Thoracic aorta (tissue), 2 donors: ENCODE data around the gene CSTA. TPM values are rescaled to one million over a fixed set of nuclear protein-coding genes. Genes with fewer than 3 reads are reported as not detected.
"Not testable (repeated sequence)": the region's sequence is repeated elsewhere in the genome, so short reads cannot be mapped to it uniquely, and the experiment has no call there.

Experiments
- ATAC-seq: fragments of 150-250 bp; one replicate; pipeline ENCODE4 v1.8.0; 2017; ENCODE audit warnings: low read depth; ENCODE audit not compliant: insufficient number of reproducible peaks, low FRiP score
- DNase-seq: peaks from one replicate; pipeline ENCODE4 v3.0.0-alpha.2; 2020; ENCODE audit warnings: low spot score
- H3K27ac ChIP-seq, 2 donors: fragments of 200-600 bp; sonication (generic); 1 replicate in 1 of 2; 2 replicates in 1 of 2; pipeline ENCODE4 v1.5.1; 2016; ENCODE audit warnings: mild to moderate bottlenecking in 2 of 2, moderate library complexity in 2 of 2
- H3K27me3 ChIP-seq: fragments of 200-600 bp; sonication (generic); replicated peaks from 2 replicates; pipeline ENCODE4 v1.6.0; 2016; ENCODE audit warnings: mild to moderate bottlenecking; ENCODE audit not compliant: insufficient read depth
- H3K36me3 ChIP-seq: fragments of 200-600 bp; sonication (generic); one replicate; pipeline ENCODE4 v1.5.1; 2016
- H3K4me1 ChIP-seq, 2 donors: fragments of 200-600 bp; sonication (generic); 1 replicate in 1 of 2; 2 replicates in 1 of 2; pipeline versions ENCODE4 v1.5.1 to v1.6.0; 2016; ENCODE audit warnings: low read depth in 2 of 2, mild to moderate bottlenecking in 1 of 2; ENCODE audit not compliant: control insufficient read depth in 1 of 2
- H3K4me3 ChIP-seq: fragments of 200-600 bp; sonication (generic); 2 replicates; pipeline ENCODE4 v1.5.1; 2016; ENCODE audit warnings: mild to moderate bottlenecking
- H3K9me3 ChIP-seq: fragments of 200-600 bp; sonication (generic); 2 replicates; pipeline ENCODE4 v1.5.1; 2016
- total RNA-seq, 2 donors: library from RNA; depleted of rRNA; stranded (reverse); fragments of >200 nt; gene quantifications; one replicate each; pipeline versions ENCODE4 v1.1.0 to v1.2.3, GENCODE V29; 2016
- TF ChIP-seq, protein P1 (sequence below): fragments of 200-600 bp; sonication (generic); IDR thresholded peaks from one replicate; pipeline ENCODE4 v1.5.1; 2019; ENCODE audit warnings: antibody characterized with exemption

Gene CSTA
- total RNA-seq, 2 donors from 2014 or later = 12.3 TPM; not detected in 1

DNA sequence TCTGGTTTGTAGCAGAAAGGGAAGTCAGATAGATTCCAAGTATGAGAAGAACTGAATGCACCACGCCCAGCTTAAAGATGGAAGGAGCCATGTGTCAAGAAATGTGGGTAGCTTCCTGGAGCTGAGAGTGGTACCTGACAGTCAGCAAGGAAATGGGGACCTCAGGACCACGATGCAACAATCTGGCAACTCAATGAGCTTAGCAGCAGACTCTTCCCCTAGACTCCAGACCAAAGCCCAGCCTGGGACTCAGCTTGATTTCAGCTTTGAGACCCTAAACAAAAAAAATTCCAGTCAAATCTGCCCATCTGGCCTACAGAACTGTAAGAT is 33.6 kb downstream of the CSTA start:
- Histone ChIP-seq H3K9me3 (no peaks in the 10 kb centered on the region), H3K4me3 (no peak overlapping the region), H3K4me1 (no peaks in the 10 kb centered on the region), H3K36me3 (no peaks in the 10 kb centered on the region), H3K27ac (no peak overlapping the region), H3K27me3 (no peaks in the 10 kb centered on the region)
- DNase-seq = no peak
- TF ChIP-seq, protein P1, sequence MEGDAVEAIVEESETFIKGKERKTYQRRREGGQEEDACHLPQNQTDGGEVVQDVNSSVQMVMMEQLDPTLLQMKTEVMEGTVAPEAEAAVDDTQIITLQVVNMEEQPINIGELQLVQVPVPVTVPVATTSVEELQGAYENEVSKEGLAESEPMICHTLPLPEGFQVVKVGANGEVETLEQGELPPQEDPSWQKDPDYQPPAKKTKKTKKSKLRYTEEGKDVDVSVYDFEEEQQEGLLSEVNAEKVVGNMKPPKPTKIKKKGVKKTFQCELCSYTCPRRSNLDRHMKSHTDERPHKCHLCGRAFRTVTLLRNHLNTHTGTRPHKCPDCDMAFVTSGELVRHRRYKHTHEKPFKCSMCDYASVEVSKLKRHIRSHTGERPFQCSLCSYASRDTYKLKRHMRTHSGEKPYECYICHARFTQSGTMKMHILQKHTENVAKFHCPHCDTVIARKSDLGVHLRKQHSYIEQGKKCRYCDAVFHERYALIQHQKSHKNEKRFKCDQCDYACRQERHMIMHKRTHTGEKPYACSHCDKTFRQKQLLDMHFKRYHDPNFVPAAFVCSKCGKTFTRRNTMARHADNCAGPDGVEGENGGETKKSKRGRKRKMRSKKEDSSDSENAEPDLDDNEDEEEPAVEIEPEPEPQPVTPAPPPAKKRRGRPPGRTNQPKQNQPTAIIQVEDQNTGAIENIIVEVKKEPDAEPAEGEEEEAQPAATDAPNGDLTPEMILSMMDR = no peak
- ATAC-seq = no peak

DNA sequence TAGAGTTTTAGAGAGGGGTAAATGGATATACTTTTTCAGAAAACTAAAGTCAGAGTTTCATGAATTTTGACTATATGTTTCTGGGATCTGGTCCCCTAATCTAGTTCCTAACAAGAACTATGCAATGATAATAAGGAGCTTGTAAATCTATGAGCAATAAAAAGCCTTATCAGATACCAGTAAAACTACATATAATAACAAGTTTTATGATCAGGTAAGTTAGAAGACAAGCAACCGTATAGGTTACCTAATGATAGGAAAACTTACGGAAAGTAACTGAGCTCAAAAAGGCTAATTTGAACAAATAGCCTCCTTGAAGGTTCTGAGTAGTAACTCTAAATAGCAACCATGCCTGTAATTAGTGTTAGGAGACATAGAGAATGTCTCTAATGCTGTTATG is 37.0 kb downstream of the CSTA start:
- Histone ChIP-seq H3K9me3 (no peaks in the 10 kb centered on the region), H3K36me3 (peaks cover 4% of the 10 kb centered on the region)

DNA sequence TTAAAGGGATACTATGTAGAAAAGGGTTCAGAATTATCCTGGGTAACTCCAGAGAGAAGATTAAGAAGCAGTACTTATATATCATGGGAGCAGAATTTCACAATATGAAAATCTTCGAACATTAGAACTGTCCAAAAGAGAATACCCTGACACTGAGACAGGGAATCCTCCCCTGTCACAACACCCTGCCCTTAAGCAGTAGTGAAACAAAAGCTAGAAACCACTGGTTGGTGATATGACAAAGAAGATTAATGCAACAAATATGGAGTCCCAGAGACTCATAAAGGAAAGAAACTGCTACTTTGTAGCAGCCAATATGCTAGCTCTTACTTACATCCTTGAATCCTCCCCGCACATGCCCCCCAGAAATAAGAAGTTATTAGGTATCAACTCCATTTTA is 39.4 kb downstream of the CSTA start:
- no peak overlapping the region for H3K27ac ChIP-seq
- peaks cover 7% of the 10 kb centered on the region for H3K36me3 ChIP-seq
- H3K9me3 ChIP-seq = no peaks in the 10 kb centered on the region
- no peaks in the 10 kb centered on the region for H3K27me3 ChIP-seq
- DNase-seq (no peak), ATAC-seq (no peak)
- H3K4me3 ChIP-seq = no peak overlapping the region
- TF ChIP-seq, protein P1 = no peak
- no peaks in the 10 kb centered on the region for H3K4me1 ChIP-seq

More for the DNA sequence above, 37.0 kb downstream of the CSTA start:
- Histone ChIP-seq H3K4me1 (no peaks in the 10 kb centered on the region), H3K27ac (no peak overlapping the region), H3K27me3 (no peaks in the 10 kb centered on the region), H3K4me3 (no peak overlapping the region)
- DNase-seq (no peak), ATAC-seq (no peak)
- TF ChIP-seq, protein P1 = no peak

DNA sequence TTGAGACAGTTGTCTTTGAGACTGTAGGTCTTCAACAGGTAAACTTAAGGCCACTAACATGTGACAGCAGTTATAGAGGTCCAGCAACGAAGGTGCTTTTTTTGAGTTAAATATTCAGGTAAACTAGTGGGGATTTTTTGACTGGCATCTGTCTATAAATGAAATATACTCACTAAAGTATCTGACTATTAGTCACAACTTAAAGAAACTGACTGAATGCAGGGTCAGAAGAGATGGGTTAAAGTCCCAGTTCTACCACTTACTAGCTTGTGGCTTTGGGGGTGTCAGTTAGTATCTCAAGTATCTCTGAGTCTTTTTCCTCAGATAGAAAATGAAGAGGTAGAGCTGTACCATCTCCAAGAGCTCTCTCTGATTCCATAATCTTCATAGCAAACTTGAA is 40.0 kb downstream of the CSTA start:
- H3K9me3 ChIP-seq = no peaks in the 10 kb centered on the region
- ATAC-seq (no peak), DNase-seq (no peak)
- TF ChIP-seq, protein P1 = no peak
- H3K4me1 ChIP-seq = no peaks in the 10 kb centered on the region
- no peak overlapping the region for H3K27ac ChIP-seq
- H3K27me3 ChIP-seq = no peaks in the 10 kb centered on the region
- no peak overlapping the region for H3K4me3 ChIP-seq
- H3K36me3 ChIP-seq = peaks cover 10% of the 10 kb centered on the region

DNA sequence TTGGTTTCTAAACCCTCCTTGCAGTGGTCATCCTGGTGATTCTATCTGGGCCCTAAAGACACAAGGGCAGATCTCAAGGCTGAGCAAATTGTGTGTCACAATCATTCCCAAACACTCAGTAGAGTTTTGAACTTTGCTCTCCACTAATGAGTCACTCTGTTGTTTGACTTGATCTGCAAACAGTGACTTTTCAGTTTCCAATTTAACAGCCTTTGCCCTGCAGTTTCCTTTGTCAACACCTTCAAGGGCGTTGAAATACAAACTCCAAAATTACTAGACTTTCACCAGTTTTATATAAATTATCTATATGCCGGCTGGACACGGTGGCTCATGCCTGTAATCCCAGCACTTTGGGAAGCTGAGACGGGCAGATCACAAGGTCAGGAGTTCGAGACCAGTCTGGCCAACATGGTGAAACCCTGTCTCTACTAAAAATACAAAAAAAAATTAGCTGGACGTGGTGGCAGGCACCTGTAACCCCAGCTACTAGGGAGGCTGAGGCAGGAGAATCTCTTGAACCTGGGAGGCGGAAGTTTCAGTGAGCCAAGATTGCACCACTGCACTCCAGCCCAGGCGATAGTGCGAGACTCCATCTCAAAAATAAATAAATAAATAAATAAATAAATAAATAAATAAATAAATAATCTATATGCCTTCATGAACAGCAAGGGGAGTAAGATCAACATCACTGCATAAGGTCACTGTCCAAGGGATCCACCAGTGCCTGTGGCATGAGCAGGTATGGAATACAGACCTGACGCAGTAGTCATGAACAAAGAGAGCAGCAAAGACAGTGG is 40.7 kb downstream of the CSTA start:
- peaks cover 10% of the 10 kb centered on the region for H3K36me3 ChIP-seq

DNA sequence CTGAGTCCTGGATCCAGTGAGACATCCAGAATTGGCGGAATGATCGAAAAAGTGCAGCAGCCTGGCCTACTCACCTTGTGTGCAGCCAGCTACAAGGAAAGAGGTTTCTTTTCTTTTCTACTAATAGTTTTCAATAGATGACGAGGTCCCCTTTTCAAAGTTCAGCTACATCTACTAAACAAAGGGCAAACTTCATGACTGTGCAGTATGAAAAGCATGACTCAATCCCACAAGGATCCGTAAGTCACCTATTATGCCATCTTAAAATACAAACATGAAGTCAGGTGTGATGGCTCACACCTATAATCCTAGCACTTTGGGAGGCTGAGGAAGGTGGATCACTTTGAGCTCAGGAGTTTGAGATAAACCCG is 41.3 kb downstream of the CSTA start:
- Histone ChIP-seq H3K36me3 (peaks cover 10% of the 10 kb centered on the region), H3K27me3 (no peaks in the 10 kb centered on the region), H3K4me1 (no peaks in the 10 kb centered on the region), H3K4me3 (no peak overlapping the region), H3K27ac (no peak overlapping the region), H3K9me3 (no peaks in the 10 kb centered on the region)
- TF ChIP-seq, protein P1 = no peak
- ATAC-seq (no peak), DNase-seq (no peak)

More for the DNA sequence above, 40.7 kb downstream of the CSTA start:
- not testable (repeated sequence) for DNase-seq, H3K27ac ChIP-seq, H3K4me3 ChIP-seq, H3K9me3 ChIP-seq, H3K4me1 ChIP-seq, H3K27me3 ChIP-seq, ATAC-seq
